Measurements from ENCODE around the gene CASP2. TPM values are rescaled to one million over a fixed set of nuclear protein-coding genes. Genes with fewer than 3 reads are reported as not detected.

Gene CASP2
- total RNA-seq, 1 donor from 2014 or later: 68.9 TPM

DNA sequence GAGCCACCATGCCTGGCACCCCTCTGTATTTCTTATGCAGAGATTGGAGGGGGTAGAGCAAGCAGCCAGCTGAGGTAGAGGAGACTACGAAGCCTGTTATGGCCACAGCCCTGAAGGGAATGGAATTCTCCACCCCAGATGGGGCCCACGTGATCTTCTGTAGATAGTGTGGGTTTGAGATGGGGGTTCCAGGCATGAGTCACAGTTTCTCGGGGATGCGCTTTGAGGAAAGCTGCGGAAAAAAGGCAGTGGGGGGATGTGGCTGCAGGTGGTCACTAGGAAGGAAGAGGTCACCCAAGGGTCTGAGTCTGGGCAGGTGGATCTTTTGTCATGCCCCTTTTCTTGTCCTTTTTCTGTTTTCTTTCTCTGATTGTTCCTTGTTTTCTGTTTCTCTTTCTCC is 62.9 kb downstream of the CASP2 start:
- Mint-ChIP-seq H3K36me3 (ENCODE audit: insufficient read depth) (no peaks in the 10 kb centered on the region), H3K4me3 (ENCODE audit: low read depth) (no peak overlapping the region), H3K27me3 (peaks cover 46% of the 10 kb centered on the region), H3K4me1 (ENCODE audit: low read depth) (peaks cover 20% of the 10 kb centered on the region), H3K27ac (peak overlapping the region; percentile 20), H3K9me3 (ENCODE audit: low read depth) (no peaks in the 10 kb centered on the region)
- TF ChIP-seq, protein P1, sequence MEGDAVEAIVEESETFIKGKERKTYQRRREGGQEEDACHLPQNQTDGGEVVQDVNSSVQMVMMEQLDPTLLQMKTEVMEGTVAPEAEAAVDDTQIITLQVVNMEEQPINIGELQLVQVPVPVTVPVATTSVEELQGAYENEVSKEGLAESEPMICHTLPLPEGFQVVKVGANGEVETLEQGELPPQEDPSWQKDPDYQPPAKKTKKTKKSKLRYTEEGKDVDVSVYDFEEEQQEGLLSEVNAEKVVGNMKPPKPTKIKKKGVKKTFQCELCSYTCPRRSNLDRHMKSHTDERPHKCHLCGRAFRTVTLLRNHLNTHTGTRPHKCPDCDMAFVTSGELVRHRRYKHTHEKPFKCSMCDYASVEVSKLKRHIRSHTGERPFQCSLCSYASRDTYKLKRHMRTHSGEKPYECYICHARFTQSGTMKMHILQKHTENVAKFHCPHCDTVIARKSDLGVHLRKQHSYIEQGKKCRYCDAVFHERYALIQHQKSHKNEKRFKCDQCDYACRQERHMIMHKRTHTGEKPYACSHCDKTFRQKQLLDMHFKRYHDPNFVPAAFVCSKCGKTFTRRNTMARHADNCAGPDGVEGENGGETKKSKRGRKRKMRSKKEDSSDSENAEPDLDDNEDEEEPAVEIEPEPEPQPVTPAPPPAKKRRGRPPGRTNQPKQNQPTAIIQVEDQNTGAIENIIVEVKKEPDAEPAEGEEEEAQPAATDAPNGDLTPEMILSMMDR (IDR thresholded peaks at IDR 0.05; ENCODE audit: unreplicated experiment): no peak
- no peak for DNase-seq (ENCODE audit: low spot score, unreplicated experiment)

DNA sequence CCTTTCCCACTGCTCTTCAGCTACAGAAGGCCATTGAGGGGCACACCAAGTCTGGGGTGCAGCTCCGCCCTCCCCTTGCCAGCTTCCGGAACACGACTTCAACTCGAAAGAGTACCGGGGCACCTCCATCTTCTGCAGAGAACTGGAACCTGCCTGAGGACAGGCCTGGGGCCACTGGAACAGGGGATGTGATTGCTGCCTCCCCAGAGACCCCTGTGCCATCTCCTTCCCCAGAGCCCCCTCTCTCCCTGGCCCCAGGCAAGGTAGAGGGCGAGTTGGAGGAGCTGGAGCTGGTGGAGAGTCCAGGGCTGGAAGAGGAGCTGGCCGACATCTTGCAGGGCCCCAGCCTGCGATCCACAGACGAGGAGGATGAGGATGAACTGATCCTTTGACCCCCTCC is 63.4 kb downstream of the CASP2 start:
- TF ChIP-seq, protein P1 (IDR thresholded peaks at IDR 0.05; ENCODE audit: unreplicated experiment): no peak

DNA sequence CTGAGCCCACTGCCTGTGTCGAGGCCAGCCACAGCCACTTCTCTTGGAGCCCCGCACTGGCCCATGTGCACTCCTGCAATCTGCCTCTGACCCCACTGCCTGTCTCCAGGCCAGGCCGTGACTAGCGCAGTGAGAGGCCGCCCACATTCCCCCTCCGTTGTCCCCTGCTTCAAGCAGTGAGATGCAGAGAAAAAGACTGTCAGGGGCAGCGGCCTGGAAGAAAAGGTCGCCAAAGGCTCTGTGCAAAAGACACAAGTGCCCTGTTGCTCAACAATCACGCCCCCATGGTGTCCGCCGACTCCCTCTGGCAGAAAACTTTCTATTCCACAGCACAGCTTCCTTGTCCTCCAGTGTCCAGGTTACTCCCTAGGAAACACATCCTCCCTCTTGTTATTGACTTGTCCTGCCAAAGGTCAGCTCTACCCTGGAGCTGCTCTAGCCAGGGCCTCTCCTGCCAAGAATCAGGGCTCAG is 64.4 kb downstream of the CASP2 start:
- Mint-ChIP-seq H3K27ac (no peak overlapping the region), H3K4me3 (ENCODE audit: low read depth) (no peak overlapping the region), H3K27me3 (peaks cover 41% of the 10 kb centered on the region), H3K9me3 (ENCODE audit: low read depth) (no peaks in the 10 kb centered on the region), H3K36me3 (ENCODE audit: insufficient read depth) (no peaks in the 10 kb centered on the region), H3K4me1 (ENCODE audit: low read depth) (peaks cover 20% of the 10 kb centered on the region)
- DNase-seq (ENCODE audit: low spot score, unreplicated experiment): no peak
- TF ChIP-seq, protein P1 (IDR thresholded peaks at IDR 0.05; ENCODE audit: unreplicated experiment): no peak

More for the DNA sequence above, 63.4 kb downstream of the CASP2 start:
- no peak for DNase-seq (ENCODE audit: low spot score, unreplicated experiment)
- peaks cover 20% of the 10 kb centered on the region for H3K4me1 Mint-ChIP-seq (ENCODE audit: low read depth)
- no peaks in the 10 kb centered on the region for H3K9me3 Mint-ChIP-seq (ENCODE audit: low read depth)
- no peak overlapping the region for H3K27ac Mint-ChIP-seq
- no peaks in the 10 kb centered on the region for H3K36me3 Mint-ChIP-seq (ENCODE audit: insufficient read depth)
- H3K4me3 Mint-ChIP-seq (ENCODE audit: low read depth): no peak overlapping the region
- peaks cover 41% of the 10 kb centered on the region for H3K27me3 Mint-ChIP-seq

DNA sequence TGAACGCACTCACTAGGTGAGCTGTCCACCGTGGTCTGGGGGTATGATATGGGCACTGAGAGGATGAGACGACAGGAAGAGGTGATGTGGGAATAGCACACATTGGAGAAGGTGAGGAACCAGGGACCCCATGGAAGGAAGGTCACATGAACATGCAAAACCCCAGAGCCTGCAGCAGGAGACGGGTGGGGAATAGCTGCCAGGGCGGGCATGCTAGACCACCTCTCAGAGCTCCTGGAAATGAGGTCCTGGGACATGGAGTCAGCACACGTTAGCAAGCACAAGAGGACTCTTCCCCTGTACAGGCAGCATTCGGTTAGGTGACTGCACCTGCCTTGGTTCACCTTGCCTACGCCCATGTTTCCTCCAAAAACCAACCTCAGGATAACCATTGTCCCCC is 66.2 kb downstream of the CASP2 start:
- TF ChIP-seq, protein P1 (IDR thresholded peaks at IDR 0.05; ENCODE audit: unreplicated experiment): no peak
- Mint-ChIP-seq H3K4me1 (ENCODE audit: low read depth) (peaks cover 20% of the 10 kb centered on the region), H3K27me3 (peaks cover 44% of the 10 kb centered on the region), H3K9me3 (ENCODE audit: low read depth) (no peaks in the 10 kb centered on the region), H3K27ac (no peak overlapping the region), H3K36me3 (ENCODE audit: insufficient read depth) (no peaks in the 10 kb centered on the region), H3K4me3 (ENCODE audit: low read depth) (no peak overlapping the region)
- no peak for DNase-seq (ENCODE audit: low spot score, unreplicated experiment)

DNA sequence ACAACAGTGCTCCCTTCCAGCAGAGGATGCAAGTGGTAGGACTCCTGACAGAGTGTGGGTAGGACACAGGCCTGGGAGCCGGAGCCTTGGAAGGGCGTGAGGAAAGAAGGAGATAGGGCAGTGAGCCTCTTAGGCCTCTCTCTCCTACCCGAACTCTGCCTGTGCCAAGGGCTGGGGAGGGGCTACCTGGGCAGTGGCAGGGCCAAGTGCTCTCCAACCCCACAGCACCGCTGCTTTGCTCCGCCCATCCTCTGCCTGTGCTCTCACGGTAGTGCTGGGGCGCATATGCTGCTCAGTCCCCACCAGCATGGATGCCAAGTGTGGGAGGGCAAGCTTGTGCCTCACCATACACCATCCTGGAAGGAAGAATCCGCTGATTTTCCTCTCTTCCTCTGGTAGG is 66.8 kb downstream of the CASP2 start:
- Mint-ChIP-seq H3K36me3 (ENCODE audit: insufficient read depth) (no peaks in the 10 kb centered on the region), H3K27ac (no peak overlapping the region), H3K4me3 (ENCODE audit: low read depth) (no peak overlapping the region), H3K4me1 (ENCODE audit: low read depth) (peaks cover 16% of the 10 kb centered on the region), H3K9me3 (ENCODE audit: low read depth) (no peaks in the 10 kb centered on the region), H3K27me3 (peaks cover 45% of the 10 kb centered on the region)
- TF ChIP-seq, protein P1 (IDR thresholded peaks at IDR 0.05; ENCODE audit: unreplicated experiment): no peak
- DNase-seq (ENCODE audit: low spot score, unreplicated experiment): no peak

Data from progenitor cell of endocrine pancreas (in vitro differentiated cells).